Large intestine (tissue), 3 donors: Measurements from ENCODE around the gene SPOCK3. TPM values are rescaled to one million over a fixed set of nuclear protein-coding genes. Genes with fewer than 3 reads are reported as not detected.

Experiments
- DNase-seq, 2 donors: peaks; one replicate each; pipeline versions ENCODE4 v3.0.0 to v3.0.0-alpha.2; 2013
- H3K27ac ChIP-seq: one replicate; pipeline ENCODE4 v1.5.1; 2013; ENCODE audit warnings: low read length
- H3K27me3 ChIP-seq: 2 replicates; pipeline ENCODE4 v1.6.1; 2013; ENCODE audit warnings: low read length; ENCODE audit not compliant: control insufficient read depth, insufficient read depth
- H3K36me3 ChIP-seq: 2 replicates; pipeline ENCODE4 v1.6.1; 2013; ENCODE audit warnings: low read length; ENCODE audit not compliant: control insufficient read depth, insufficient read depth
- H3K4me1 ChIP-seq: one replicate; pipeline ENCODE4 v1.6.1; 2013; ENCODE audit warnings: low read length; ENCODE audit not compliant: control insufficient read depth, insufficient read depth
- H3K4me3 ChIP-seq: one replicate; pipeline ENCODE4 v1.5.1; 2013; ENCODE audit warnings: low read length
- H3K9me3 ChIP-seq: one replicate; pipeline ENCODE4 v1.6.1; 2013; ENCODE audit warnings: mild to moderate bottlenecking, low read depth, low read length, moderate library complexity; ENCODE audit not compliant: control insufficient read depth
- WGBS: methylation state at CpG from one replicate; pipeline ENCODE4 v1.1.5; 2013; ENCODE audit warnings: low lambda C conversion rate; ENCODE audit not compliant: insufficient coverage; 5-methylcytosine and 5-hydroxymethylcytosine counted together
- polyA plus RNA-seq: library from polyadenylated mRNA; unstranded; fragments of 120-200 nt; gene quantifications from one replicate; pipeline ENCODE4 v1.2.1, GENCODE V29; 2013

The SPOCK3 gene
- polyA plus RNA-seq, 1 donor: 22.4 TPM

DNA sequence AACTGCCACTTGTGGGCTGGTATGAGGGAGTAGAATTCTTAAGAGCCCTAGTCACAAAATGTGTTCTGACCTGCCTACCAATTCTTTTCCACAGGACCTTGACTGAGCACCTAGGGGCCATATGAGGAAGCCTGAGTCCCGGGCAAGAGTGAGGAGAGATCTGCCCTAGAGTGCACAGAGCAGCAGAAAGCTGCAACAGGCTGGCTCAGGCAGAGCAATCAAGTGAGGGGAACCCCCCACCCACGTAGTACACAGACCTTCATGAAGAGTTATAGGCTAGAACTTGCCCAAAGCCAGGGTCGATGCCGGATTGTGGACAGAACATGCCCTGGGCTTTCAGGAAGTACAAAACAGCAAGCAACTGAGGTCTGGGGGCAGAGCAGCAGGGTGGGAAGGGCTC, 117.0 kb downstream of the SPOCK3 start:
- no peak for DNase-seq
- no peaks in the 10 kb centered on the region for H3K27me3 ChIP-seq
- no peak overlapping the region for H3K27ac ChIP-seq
- H3K4me3 ChIP-seq: no peak overlapping the region
- no peaks in the 10 kb centered on the region for H3K9me3 ChIP-seq
- no peaks in the 10 kb centered on the region for H3K4me1 ChIP-seq
- no peaks in the 10 kb centered on the region for H3K36me3 ChIP-seq
- no CpG with 5 or more reads among the region's 4 CpGs for WGBS

DNA sequence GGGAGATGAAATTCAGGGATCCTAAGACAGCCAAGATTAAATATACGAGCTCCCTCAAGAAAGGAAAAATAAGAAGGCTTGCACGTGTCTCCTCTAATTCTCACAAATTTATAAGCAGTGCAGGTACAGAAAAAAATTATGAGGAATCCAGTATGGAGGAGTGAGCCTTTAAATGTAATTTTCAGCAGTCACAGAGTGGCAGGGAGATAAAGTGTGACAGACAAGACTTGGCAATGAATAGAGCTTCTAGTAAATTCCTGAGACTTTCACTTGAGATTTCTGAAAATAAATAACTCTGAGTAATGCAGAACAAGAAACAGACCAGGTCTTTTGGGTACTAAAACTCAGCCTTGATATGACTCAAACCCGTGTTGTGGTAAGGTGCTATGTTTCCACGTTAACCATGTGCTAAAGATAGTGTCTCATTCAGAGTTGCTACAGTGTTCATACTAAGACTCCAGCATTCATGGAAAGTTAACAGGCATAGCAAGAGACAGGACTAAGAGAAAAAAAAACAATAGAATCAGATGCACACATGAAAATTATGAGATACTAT, 119.8 kb downstream of the SPOCK3 start:
- Histone ChIP-seq H3K36me3 (no peaks in the 10 kb centered on the region), H3K4me1 (no peaks in the 10 kb centered on the region), H3K27me3 (no peaks in the 10 kb centered on the region), H3K27ac (no peak overlapping the region), H3K4me3 (no peak overlapping the region), H3K9me3 (no peaks in the 10 kb centered on the region)
- WGBS: 83% methylated on average over 2 of the region's 4 CpGs
- DNase-seq: no peak

DNA sequence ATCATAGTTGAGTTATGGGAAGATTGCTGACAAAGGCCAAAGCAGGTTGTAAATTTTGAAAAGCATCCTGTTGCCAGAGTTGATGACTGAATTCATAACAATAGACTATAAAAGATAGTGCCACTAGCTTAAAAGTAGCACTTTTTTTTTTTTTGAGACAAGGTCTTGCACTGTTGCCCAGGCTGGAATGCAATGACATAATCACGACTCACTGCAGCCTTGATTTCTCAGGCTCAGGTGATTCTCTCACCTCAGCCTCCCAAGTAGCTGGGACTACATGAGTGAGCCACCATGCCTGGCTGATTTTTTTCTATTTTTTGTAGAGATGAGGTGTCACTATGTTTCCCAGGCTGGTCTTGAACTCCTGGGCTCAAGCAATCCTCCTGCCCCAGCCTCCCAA, 122.7 kb downstream of the SPOCK3 start:
- DNase-seq: no peak
- no CpG with 5 or more reads among the region's 1 CpG for WGBS
- H3K9me3 ChIP-seq: no peaks in the 10 kb centered on the region
- no peak overlapping the region for H3K4me3 ChIP-seq
- no peaks in the 10 kb centered on the region for H3K4me1 ChIP-seq
- H3K36me3 ChIP-seq: no peaks in the 10 kb centered on the region
- H3K27ac ChIP-seq: no peak overlapping the region
- H3K27me3 ChIP-seq: no peaks in the 10 kb centered on the region

DNA sequence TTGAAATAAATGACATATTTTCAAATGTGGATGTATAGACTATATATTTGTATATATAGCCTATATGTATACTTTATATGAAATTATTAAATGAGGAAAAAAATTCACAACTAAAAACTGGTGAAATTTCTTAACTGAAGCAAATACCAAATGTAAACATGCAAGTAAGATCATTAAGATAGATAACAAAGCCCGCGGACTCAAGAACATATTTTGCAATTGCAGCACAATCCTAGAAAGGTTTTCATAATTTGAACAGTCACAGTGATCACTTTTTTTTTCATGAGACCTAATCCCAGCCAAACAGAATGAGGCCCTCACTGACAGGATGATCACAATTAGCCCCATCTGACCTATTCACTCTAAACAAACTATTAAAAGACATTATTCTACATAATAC, 123.2 kb downstream of the SPOCK3 start:
- 86% methylated on average over 2 of the region's 2 CpGs for WGBS

DNA sequence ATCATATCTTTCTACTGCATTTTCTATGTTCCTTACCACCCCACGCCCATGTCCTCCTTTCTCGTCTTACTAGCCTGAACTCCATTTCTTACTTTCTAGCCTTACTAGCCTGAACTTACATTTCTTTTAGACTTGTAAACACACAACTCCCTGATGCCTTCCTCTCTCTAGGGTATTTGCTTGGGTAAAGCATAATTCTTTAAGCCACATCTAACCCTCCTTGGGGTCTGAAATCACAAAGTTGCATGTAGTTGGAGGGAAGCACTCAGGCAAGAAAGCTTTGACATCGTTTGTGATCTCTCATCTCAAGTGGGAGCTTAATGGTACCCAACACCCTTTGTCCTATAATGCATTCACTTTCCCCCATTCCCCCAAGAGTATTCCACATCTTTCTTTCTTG, 124.4 kb downstream of the SPOCK3 start:
- Histone ChIP-seq H3K9me3 (no peaks in the 10 kb centered on the region), H3K4me1 (no peaks in the 10 kb centered on the region), H3K27me3 (no peaks in the 10 kb centered on the region), H3K4me3 (no peak overlapping the region), H3K36me3 (no peaks in the 10 kb centered on the region), H3K27ac (no peak overlapping the region)
- WGBS: 97% methylated on average over 2 of the region's 3 CpGs
- no peak for DNase-seq

More for the DNA sequence above, 123.2 kb downstream of the SPOCK3 start:
- no peaks in the 10 kb centered on the region for H3K36me3 ChIP-seq
- no peaks in the 10 kb centered on the region for H3K27me3 ChIP-seq
- no peak for DNase-seq
- no peak overlapping the region for H3K27ac ChIP-seq
- no peak overlapping the region for H3K4me3 ChIP-seq
- no peaks in the 10 kb centered on the region for H3K4me1 ChIP-seq
- H3K9me3 ChIP-seq: no peaks in the 10 kb centered on the region

DNA sequence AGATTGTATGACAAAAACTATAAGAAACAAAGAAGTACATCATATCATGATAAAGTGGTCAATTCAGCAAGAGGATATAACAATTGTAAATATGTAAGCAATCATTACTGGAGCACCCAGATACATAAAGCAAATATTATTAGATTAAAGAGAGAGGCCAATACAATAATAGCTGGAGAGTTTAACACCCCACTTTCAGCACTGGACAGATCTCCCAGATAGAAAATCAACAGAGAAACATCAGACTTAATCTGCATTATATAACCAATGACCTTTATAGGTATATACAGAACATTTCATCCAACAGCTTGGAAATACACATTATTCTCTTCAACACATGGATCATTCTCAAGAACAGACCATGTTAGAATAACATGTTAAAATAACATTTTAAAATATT, 128.4 kb downstream of the SPOCK3 start:
- H3K27ac ChIP-seq: no peak overlapping the region
- H3K27me3 ChIP-seq: no peaks in the 10 kb centered on the region
- no peaks in the 10 kb centered on the region for H3K36me3 ChIP-seq
- H3K4me3 ChIP-seq: no peak overlapping the region
- H3K4me1 ChIP-seq: no peaks in the 10 kb centered on the region
- H3K9me3 ChIP-seq: no peaks in the 10 kb centered on the region
- DNase-seq: no peak

DNA sequence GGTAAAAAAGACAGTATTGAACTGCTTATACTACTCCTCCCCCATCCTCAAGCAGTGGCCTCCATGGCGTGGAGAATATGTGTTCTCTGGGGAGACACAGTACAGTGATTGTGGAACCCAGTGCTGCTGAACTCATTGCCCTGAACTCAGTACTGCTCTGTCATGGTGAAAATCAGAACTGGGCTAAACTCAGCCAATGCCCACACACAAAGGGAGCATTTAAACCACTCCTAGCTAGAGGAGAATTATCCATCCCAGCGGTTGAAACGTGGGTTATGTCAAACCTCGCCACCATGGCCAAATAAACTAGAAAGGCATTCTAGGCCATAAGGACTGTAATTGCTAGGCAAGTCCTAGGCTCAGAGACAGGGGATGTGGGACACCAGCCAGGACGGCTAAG, 131.8 kb downstream of the SPOCK3 start:
- no CpG with 5 or more reads among the region's 5 CpGs for WGBS
- no peaks in the 10 kb centered on the region for H3K9me3 ChIP-seq
- H3K27me3 ChIP-seq: no peaks in the 10 kb centered on the region
- H3K4me3 ChIP-seq: no peak overlapping the region
- H3K4me1 ChIP-seq: no peaks in the 10 kb centered on the region
- no peak for DNase-seq
- H3K36me3 ChIP-seq: no peaks in the 10 kb centered on the region
- H3K27ac ChIP-seq: no peak overlapping the region

DNA sequence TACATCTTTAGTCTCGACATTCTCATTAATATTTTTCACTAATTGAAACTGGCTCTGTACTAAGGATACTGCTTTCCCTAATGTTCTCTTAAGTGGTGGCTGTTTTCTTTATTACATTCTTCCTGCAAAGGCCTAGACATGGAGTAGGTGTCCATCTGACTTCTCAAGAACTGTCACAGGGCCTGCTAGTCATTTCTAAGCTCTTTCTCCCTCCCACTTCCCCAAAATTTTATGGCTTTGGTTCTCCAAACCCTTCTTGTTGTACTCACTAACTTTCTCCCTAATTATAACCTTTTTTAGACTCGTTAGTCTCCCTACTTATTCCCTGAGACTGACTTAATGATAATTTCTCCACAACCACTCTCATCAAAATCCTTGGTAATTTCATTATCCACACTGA, 133.3 kb downstream of the SPOCK3 start:
- WGBS: 72% methylated on average over 2 of the region's 2 CpGs
- DNase-seq: no peak
- Histone ChIP-seq H3K9me3 (no peaks in the 10 kb centered on the region), H3K36me3 (no peaks in the 10 kb centered on the region), H3K4me3 (no peak overlapping the region), H3K27ac (no peak overlapping the region), H3K4me1 (no peaks in the 10 kb centered on the region), H3K27me3 (no peaks in the 10 kb centered on the region)

DNA sequence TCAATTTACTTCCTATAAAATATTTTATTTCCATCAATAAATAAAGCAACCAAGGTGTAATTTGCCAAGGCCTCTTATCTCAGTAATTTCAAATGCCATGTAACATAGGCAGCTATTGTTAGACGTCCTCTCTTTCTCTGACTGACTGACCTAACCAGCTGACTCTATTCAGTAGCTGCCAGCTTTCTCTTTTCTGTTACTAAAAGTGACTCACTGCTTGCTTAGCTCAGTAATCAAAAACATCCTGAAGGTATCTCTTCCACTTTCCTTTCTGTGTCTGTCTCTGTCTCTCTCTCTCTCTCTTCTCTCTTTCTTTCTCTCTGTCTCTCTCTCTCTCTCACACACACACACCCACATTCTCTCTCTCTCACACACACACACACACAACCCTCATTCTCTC, 134.2 kb downstream of the SPOCK3 start:
- no peaks in the 10 kb centered on the region for H3K9me3 ChIP-seq
- no peak overlapping the region for H3K27ac ChIP-seq
- no peaks in the 10 kb centered on the region for H3K27me3 ChIP-seq
- DNase-seq: no peak
- H3K4me3 ChIP-seq: no peak overlapping the region
- H3K36me3 ChIP-seq: no peaks in the 10 kb centered on the region
- WGBS: 17% methylated on average over 1 of the region's 1 CpG
- H3K4me1 ChIP-seq: no peaks in the 10 kb centered on the region

DNA sequence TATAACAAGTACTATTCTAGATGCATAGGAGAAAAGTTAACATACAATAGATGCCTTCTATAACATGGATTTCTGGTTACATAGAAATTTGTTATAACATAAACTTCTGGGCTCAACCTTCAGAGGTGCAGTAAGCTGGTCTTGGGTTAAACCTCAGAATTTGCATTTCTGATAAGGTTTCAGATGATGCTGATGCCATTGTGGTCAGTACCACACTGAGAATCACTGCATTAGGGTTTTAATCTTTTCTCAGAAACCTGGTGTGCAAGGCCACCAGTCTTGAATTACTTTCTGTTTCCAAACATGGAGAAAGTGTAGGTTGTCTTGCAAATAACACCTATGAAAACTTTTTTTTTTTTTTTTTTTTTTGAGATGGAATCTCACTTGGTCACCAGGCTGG, 146.2 kb downstream of the SPOCK3 start:
- H3K4me3 ChIP-seq: no peak overlapping the region
- no peak for DNase-seq

DNA sequence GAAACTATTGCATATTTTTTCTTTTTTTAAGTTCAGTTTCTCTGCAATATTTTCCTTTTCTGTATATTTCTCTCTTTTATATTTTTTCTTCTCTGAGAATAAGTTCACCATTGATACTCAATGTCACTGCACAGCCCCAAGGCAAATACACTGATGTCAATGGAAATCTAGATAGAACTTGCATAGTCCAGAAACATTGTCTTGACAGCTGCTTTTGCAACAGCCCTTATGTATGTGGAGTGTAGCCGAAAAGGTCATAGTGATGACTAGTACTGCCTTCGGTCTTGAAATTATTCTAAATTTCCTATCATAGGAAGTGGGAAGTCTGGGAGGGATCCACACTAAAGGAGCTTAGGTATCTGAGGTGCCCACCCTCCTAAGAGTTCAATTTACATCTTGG, 150.0 kb downstream of the SPOCK3 start:
- no CpG with 5 or more reads among the region's 2 CpGs for WGBS
- no peaks in the 10 kb centered on the region for H3K4me1 ChIP-seq

More for the DNA sequence above, 146.2 kb downstream of the SPOCK3 start:
- H3K36me3 ChIP-seq: no peaks in the 10 kb centered on the region
- no peaks in the 10 kb centered on the region for H3K27me3 ChIP-seq
- no peaks in the 10 kb centered on the region for H3K4me1 ChIP-seq
- H3K9me3 ChIP-seq: no peaks in the 10 kb centered on the region
- no peak overlapping the region for H3K27ac ChIP-seq

More for the DNA sequence above, 150.0 kb downstream of the SPOCK3 start:
- DNase-seq: no peak
- Histone ChIP-seq H3K9me3 (no peaks in the 10 kb centered on the region), H3K27ac (no peak overlapping the region), H3K4me3 (no peak overlapping the region), H3K36me3 (no peaks in the 10 kb centered on the region), H3K27me3 (no peaks in the 10 kb centered on the region)
